HK-2 (cell line): ENCODE results near the gene ALKBH3.

Experiments used
- DNase-seq: peaks from one replicate; pipeline ENCODE4 v3.0.0-alpha.2; 2018; ENCODE audit not compliant: unreplicated experiment

The ALKBH3 gene

DNA sequence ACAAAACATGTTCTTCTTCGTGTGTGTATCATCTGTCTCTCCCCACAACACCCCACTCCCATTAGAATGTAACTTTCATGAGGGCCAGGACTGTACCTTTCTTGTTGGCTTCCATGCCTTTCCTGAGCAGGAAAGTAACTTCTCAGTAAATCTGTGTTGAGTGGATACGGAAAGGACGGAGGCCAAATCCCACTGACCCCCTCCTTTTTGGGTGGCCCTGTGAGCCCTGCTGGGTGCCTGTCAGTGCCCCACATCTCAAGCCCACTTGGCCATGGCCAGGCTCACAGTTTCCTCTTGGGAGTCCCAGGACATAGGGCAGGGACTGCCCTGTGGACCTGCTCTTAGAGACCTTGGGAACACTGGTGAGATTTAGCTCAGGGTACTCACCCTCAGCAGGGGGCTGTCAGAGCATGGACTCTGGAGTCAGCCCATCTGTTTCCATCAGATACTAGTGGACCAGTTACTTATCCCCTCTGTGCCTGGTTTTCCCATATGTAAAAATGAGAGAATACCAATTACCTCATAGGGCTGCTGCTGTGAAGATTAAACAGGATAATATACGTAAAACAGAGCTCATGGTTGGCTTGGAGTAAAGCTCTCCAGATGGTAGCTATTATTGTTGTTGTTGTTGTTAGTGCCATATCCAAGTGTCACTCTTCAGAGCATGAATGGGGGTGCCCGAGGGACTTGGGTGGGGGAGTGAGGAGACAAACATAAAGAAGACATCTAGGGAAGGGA lies 60.8 kb downstream of the ALKBH3 start:
- DNase-seq, result no peak

GRCh38 chr11:43942662-43943371 lies 62.2 kb downstream of the ALKBH3 start:
- DNase-seq, result no peak

DNA sequence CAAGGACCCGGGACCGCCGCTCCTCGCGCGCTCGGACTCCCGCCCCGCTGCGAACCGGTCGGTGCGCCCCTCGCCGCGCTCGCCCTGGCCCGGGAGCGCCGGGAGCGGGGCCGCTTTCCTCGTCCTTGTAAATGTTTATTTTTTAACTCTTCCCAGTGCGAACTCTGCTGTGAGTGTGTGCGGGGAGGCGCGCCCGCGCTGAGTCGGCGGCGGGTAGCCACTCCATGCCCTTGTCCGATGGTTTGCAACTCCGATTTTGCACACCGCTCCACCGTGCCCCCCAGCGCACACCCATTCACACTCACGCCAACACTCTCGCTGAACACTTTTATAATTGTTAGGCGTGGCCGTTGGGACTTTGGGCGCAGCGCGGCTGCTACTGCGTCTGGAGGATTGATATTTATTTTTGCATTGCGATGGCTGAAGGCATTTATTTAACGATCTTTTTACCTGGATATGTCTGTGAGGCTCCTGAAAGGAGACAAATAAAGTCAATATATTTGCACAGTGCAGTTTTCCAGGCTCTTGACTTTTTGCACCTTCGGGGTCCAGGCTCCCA lies 62.8 kb downstream of the ALKBH3 start:
- no peak for DNase-seq

- DNase-seq, result no peak
Measured at GRCh38 chr11:43943931-43944751, 63.5 kb downstream of the ALKBH3 start.

DNA sequence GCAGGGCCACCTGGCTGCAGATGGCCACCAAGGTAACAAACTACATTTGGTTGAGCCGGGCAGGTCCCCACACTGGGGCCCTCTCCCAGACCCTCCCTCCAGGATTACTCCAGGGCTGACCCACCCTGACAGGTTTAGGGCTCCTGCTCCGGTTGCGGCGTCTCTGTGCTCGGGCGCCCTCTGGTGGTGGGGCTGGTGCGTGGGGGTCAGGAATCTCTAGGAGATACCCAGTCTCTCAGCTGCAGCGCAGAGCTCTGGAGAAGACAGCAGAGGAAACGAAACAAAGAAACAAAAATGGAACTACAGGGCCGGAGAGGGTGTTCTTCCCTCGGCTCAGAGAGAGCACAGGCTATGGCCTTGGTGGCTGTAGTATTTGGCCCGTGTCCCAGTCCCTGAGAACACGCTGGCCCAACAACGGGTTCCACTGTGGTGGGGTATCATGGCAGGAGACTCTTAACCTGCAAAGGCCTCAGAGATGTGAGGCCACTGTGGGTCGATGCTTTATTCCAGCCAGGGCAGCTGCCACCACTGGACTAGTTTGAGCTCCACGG lies 64.2 kb downstream of the ALKBH3 start:
- peak; percentile 67 for DNase-seq

- no peak for DNase-seq
Measured at GRCh38 chr11:43947003-43947500, 66.4 kb downstream of the ALKBH3 start.

DNA sequence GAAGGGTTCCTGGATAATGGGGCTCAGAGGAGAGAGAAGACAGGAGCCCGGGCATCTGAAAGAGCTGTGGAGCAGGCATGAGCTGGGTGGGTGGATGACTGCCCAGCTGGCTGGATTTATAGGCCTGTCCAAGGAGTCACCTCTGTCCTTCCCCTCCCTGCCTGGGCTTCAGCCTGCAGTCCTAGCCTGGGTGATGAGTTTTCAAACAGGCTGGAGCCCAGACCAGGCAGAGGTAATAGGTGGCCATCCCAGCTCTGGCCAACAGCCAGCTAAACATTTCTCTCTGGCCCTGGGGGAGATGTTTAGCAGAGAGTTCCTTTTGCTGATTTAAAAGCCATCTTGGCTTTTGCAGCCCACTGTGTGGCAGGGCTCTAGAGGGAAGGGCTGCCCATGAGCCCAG lies 67.2 kb downstream of the ALKBH3 start:
- DNase-seq, result no peak

- DNase-seq, result no peak
Measured at GRCh38 chr11:43948341-43949225, 68.0 kb downstream of the ALKBH3 start.

DNA sequence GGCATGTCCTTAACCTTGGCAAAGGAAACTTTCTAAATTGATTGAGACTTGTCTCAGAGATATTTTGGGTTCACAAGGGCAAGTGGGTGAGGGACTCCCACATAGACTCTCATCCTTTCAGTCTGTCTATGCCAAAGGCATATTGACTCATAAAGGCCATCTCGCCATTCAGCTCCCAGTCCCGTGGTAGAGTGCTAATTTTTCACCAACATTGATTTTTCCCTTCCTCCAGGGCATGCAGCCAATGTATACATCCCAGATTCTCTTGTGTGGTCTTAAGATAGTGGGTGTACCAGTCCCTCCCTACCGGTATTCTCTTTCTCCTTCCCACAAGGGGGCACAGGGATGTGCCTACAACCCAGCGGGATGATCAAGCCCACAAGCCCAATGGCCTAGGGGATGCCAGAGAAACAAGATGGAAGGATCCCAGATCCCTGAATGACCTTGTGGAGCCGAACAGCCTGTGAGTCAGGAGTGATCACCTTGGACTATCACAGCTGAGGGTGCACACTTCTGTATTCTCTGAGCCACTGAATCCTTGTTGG lies 69.8 kb downstream of the ALKBH3 start:
- DNase-seq, result no peak

DNA sequence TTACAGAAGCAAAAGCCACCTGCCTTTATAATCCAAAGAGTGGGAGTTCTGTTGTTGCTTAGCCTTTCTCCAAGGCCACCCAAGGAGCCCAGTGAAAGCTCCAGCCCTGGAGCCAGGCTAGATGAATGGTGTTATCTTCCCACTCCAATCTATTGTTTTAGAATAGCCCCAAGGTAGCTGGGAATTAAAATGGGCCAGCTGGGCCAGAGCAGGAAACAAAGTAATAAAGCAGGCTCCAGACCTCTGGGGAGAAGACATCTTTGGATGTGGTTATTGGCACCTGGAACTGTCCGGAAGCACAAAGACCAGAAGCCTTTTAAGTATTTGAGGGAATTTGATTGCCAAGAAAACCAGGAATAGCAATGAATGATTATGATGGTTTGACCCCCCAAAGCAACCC lies 70.6 kb downstream of the ALKBH3 start:
- DNase-seq, result no peak

DNA sequence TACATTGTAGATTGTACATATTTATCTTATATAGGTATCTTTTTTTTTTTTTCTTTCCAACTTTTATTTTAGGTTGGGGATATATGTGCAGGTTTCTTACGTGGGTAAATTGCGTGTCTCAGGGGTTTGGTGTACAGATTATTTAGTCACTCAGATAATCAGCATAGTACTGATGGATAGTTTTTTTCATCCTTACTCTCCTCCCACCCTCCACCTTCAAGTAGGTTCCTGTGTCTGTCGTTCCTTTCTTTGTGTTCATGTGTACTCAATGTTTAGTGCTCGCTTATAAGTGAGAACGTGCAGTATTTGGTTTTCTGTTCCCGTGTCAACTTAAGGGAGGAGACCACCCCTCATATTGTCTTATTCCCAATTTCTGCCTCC lies 71.4 kb downstream of the ALKBH3 start:
- no peak for DNase-seq

- no peak for DNase-seq
Measured at GRCh38 chr11:43952401-43953342, 72.0 kb downstream of the ALKBH3 start.

DNA sequence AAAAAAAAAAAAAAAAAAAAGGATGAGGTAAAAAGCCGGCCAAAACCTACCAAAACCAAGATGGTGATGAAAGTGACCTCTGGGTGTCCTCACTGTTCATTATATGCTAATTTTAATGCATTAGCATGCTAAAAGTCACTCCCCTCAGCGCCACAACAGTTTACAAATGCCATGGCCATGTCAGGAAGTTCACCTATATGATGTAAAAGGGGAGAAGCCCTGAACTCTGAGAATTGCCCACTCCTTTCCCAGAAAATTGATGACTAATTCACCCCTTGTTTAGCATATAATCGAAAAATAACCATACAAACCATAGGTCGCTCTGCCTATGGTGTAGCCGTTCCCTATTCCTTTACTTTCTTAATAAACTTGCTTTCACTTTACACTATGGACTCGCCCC lies 72.9 kb downstream of the ALKBH3 start:
- no peak for DNase-seq

DNA sequence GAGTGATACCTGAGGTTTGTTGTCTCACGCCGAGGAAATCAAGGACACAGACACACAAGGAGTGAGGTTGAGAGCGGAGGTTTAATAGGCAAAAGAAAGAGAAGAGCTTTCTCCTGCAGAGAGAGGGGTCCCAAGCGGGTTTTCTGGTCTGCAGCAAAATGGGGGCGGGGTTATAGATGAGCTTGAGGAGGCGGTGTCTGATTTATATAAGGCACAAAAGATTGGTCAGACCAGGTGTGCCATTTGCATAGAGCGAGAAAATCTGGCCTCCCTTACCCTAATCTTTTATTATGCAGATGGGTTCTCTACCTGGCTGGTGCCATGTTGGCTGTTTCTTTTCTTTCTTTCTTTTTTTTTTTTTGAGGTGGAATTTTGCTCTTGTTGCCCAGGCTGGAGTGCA lies 73.6 kb downstream of the ALKBH3 start:
- DNase-seq, result no peak

DNA sequence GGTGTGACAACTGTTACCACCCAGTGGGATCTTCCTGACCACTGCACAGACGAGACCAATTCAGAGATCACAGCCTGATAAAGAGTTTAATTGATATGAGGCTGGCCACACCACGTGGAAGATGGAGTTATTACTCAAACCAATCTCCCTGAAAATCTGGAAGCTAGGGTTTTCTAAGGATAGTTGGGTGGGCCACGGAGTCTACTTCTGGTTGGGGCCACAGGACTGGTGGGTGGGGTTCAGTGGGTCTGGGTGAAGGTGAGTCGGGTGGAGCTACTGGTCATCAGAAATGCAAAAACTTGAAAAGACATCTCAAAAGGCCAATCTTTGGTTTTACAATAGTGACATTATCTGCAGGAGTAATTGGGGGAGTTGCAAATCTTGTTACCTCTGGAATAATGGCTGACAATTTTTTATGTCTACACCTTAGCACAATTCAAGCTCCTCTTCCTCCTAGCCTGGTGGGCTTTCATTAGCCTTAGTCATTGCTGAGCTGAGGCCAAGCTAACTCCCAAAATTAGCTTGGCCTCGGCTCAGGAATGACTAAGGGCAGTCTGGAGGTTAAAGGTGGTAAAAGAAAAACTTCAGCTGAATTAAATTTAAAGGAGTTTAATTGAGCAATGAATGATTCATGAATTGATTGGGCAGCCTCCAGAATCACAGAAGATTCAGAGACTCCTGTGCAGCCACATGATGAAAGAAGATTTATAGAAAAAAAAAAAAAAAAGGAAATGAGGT lies 74.9 kb downstream of the ALKBH3 start:
- DNase-seq, result no peak

DNA sequence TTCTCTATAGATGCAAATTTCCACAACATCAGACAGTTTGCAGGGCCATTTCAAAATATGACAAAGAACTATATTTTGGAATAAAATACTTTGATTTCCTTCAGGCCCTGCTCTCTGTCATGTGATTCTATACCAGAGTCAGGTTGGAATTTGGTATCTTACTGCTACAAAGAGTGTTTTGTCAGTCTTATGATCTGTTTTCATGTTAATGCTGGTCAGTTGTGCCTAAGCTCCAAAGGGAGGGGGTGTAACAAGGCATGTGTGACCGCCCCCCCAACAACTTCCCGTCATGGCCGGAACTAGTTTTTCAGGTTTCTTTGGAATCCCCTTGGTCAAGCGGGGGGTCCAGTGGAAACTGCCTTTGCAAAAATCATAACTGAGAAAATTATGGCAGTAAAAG lies 76.9 kb downstream of the ALKBH3 start:
- DNase-seq, result no peak

DNA sequence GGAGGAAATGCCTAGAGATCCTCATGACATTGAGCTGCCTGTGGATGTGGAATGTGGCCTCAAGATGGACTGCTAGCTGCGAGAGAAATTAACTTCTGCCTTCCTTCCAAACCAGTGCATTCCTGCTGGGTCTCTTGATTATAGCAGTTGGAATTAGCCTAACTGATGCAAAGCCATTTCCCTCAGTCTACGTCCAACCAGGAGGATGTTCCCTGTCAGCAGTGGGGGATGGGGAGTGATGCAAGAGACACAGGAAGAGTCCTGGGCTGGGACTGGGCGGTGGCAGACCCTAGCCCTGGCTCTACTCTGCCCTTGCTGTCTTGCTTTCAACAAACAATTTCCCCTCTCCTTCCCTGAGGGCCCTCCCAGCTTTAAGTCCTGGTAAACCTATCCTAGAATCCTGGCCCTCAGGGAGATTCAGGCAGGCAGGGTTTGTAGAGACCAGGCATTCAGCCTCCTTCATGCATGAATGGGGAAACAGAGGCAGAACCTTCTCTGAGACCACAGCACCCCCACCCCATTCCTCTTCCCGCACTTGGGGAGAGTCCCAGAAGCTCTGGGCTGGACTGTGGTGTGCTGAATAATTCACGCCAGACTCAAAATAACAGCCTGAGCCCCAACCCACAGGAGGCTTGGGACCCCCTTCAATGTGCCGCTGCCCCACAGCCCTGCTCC lies 78.8 kb downstream of the ALKBH3 start:
- DNase-seq, result no peak
